Endothelial cell (in vitro differentiated cells): Measurements from ENCODE around the gene EFNA1. TPM values are rescaled to one million over a fixed set of nuclear protein-coding genes. Genes with fewer than 3 reads are reported as not detected.
A peak's percentile ranks its signal among the peaks of the same experiment; 100 is the strongest.

Source experiments
- DNase-seq: peaks from one replicate; pipeline ENCODE4 v3.0.0; 2021; ENCODE audit warnings: low spot score
- H3K27ac Mint-ChIP-seq: one replicate; pipeline ENCODE4 v1.8.0; 2021; ENCODE audit warnings: mixed read lengths, inconsistent platforms; ENCODE audit not compliant: unreplicated experiment
- H3K27me3 Mint-ChIP-seq: one replicate; pipeline ENCODE4 v1.8.0; 2021; ENCODE audit warnings: mild to moderate bottlenecking, moderate library complexity, mixed read lengths, inconsistent platforms; ENCODE audit not compliant: unreplicated experiment
- H3K36me3 Mint-ChIP-seq: one replicate; pipeline ENCODE4 v1.8.0; 2021; ENCODE audit warnings: mild to moderate bottlenecking, low read depth, mixed read lengths, inconsistent platforms; ENCODE audit not compliant: unreplicated experiment
- H3K4me1 Mint-ChIP-seq: one replicate; pipeline ENCODE4 v1.8.0; 2021; ENCODE audit warnings: mild to moderate bottlenecking, mixed read lengths, inconsistent platforms; ENCODE audit not compliant: unreplicated experiment
- H3K4me3 Mint-ChIP-seq: one replicate; pipeline ENCODE4 v1.8.0; 2021; ENCODE audit warnings: mild to moderate bottlenecking, mixed read lengths, inconsistent platforms; ENCODE audit not compliant: unreplicated experiment
- H3K9me3 Mint-ChIP-seq: one replicate; pipeline ENCODE4 v1.8.0; 2021; ENCODE audit warnings: mixed read lengths, inconsistent platforms; ENCODE audit not compliant: unreplicated experiment
- total RNA-seq: library from RNA; stranded (reverse); fragmentation: NEBNext Ultra II Directional; extraction: Animal tissue kit (Norgen Biotek cat#: 25700); gene quantifications from one replicate; pipeline ENCODE4 v1.2.1, GENCODE V29; 2021; ENCODE audit not compliant: unreplicated experiment
- TF ChIP-seq, protein P1 (sequence below): fragments of 200-600 bp; sonication (generic); IDR thresholded peaks from one replicate; pipeline ENCODE4 v1.5.0; 2021; ENCODE audit warnings: antibody characterized with exemption; ENCODE audit not compliant: unreplicated experiment

EFNA1 gene
- total RNA-seq, 1 donor from 2014 or later, result 413 TPM

DNA sequence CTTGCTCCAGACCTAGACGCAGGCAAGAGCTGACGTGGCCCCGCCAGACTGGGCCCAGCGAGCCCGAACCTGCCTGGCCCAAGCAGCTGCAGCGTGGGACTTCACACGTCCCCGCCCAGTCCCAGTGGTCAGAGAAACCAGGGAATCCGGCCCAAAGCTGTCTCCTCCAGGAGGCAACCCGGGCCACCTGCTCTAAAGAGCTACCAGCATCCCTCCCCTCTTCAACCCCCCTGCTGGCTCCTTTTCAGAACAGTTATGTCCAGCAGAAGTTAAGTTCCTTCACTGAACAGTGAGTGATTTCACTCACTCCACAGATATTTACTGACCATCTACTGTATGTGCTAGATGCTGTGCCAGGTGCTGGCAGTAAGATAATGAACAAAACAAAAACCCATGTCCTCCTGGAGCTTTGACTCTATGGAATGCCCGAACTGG lies 2.1 kb upstream of the EFNA1 start:
- Mint-ChIP-seq H3K36me3 (peaks cover 23% of the 10 kb centered on the region), H3K27ac (no peak overlapping the region), H3K9me3 (no peaks in the 10 kb centered on the region), H3K4me1 (peaks cover 38% of the 10 kb centered on the region), H3K27me3 (peaks cover 18% of the 10 kb centered on the region), H3K4me3 (peak overlapping the region; percentile 86)
- no peak for DNase-seq
- TF ChIP-seq, protein P1, sequence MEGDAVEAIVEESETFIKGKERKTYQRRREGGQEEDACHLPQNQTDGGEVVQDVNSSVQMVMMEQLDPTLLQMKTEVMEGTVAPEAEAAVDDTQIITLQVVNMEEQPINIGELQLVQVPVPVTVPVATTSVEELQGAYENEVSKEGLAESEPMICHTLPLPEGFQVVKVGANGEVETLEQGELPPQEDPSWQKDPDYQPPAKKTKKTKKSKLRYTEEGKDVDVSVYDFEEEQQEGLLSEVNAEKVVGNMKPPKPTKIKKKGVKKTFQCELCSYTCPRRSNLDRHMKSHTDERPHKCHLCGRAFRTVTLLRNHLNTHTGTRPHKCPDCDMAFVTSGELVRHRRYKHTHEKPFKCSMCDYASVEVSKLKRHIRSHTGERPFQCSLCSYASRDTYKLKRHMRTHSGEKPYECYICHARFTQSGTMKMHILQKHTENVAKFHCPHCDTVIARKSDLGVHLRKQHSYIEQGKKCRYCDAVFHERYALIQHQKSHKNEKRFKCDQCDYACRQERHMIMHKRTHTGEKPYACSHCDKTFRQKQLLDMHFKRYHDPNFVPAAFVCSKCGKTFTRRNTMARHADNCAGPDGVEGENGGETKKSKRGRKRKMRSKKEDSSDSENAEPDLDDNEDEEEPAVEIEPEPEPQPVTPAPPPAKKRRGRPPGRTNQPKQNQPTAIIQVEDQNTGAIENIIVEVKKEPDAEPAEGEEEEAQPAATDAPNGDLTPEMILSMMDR, result no peak

DNA sequence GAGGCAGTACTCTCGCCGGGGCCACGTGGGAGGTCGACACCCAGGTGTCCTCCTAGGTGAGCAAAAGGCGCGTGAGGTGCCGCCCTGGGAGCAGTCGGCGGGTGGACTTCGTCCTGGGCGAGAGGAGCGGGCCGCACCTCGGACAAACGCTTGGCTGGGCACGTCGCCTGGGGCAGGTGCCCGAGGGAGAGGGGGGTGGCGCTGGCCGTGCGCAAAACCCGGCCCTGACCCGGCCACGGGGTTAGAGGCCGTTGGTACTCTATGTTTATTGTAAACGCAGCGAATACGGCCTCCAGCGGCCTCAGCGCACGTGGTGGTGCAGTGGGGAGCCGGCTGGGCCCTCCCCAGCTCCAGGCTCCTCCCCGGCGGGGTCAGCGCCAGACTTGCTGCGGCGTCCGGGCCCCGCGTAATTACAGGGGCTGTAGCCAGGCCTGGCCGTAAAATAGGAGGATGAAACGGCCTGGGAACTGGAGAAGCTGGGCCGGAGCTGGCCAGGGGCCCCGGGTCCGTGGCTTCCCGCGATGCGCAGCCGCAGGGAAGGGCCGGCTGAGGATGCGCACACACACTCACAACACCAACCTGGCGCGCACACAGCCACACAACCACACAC lies 1.6 kb upstream of the EFNA1 start:
- peaks cover 22% of the 10 kb centered on the region for H3K27me3 Mint-ChIP-seq
- H3K36me3 Mint-ChIP-seq, result peaks cover 28% of the 10 kb centered on the region
- H3K27ac Mint-ChIP-seq, result no peak overlapping the region
- no peaks in the 10 kb centered on the region for H3K9me3 Mint-ChIP-seq
- H3K4me1 Mint-ChIP-seq, result peaks cover 42% of the 10 kb centered on the region
- DNase-seq, result peak; percentile 22
- H3K4me3 Mint-ChIP-seq, result peak overlapping the region; percentile 96
- TF ChIP-seq, protein P1, result no peak

DNA sequence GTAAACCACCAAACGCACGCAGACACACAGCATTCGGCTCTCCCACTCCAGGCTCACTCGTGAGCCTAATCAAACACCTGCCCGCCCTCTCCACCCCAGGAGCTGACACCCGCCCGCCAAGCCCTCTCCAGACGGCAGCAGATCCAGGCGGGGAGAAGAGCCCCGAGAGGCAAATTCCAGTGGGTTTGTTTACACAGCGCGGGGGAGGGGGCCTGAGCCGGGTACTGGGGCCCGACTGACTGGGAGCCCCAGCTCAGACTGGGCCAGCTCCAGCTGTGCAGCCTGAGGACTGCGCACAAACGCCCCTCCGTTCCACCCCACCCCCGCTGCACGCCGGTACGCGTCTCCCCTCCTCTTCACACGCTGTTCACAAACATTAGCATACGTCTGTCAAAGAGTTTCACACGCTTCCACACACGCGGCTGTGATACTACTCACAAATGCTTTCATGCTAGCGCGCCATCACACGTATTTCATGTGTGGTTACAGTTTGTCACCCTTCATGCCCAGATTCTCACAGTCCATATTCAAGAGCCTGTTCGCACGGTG lies 1.0 kb upstream of the EFNA1 start:
- peak; percentile 47 for DNase-seq
- H3K4me3 Mint-ChIP-seq, result peak overlapping the region; percentile 96
- peaks cover 44% of the 10 kb centered on the region for H3K4me1 Mint-ChIP-seq

DNA sequence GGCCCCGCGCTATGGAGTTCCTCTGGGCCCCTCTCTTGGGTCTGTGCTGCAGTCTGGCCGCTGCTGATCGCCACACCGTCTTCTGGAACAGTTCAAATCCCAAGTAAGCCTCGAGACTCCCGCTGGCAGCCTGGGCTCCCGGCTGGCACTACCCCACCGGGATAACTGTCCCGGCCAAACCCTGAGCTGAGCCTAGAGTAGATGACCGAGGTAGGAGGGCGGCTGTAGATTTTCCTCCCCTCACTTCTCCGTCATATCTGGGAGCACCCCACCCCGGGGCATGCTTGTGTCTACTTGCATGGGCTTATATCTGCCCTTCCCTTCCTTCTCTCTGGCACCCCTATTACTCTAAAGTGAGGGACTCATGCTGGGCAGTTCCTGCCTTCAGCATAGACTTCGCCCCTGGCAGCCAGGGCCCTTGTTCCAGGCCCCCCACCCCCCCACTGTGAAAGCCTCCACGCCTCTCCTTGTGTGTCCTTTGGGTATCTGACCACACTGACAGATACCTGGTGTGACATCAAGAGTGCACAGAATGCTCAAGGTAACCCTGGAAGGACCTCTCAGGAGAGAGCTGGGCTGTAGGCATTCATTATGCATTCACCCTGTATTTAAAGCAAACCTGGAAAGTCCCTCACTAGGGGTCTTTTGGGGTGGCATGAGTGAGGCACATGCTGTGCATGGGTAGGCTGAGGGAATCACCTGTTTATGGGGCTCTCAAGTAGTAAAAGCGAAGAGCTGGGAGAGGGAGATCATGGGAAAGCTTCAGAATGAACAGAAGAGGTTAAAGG lies 485 bp downstream of the EFNA1 start:
- peak overlapping the region; percentile 100 for H3K4me3 Mint-ChIP-seq
- peaks cover 26% of the 10 kb centered on the region for H3K27me3 Mint-ChIP-seq
- H3K27ac Mint-ChIP-seq, result peak overlapping the region; percentile 98
- no peak for DNase-seq
- peaks cover 40% of the 10 kb centered on the region for H3K36me3 Mint-ChIP-seq
- TF ChIP-seq, protein P1, result no peak
- H3K9me3 Mint-ChIP-seq, result no peaks in the 10 kb centered on the region
- peaks cover 46% of the 10 kb centered on the region for H3K4me1 Mint-ChIP-seq

More for the DNA sequence above, 1.0 kb upstream of the EFNA1 start:
- Mint-ChIP-seq H3K36me3 (peaks cover 34% of the 10 kb centered on the region), H3K9me3 (no peaks in the 10 kb centered on the region), H3K27me3 (peaks cover 25% of the 10 kb centered on the region), H3K27ac (peak overlapping the region; percentile 96)
- TF ChIP-seq, protein P1, result no peak
